ENCODE measurements around the gene SGPL1.

Gene SGPL1

GRCh38 chr10:70885481-70885880 is 69.7 kb downstream of the SGPL1 start:
- Histone ChIP-seq H3K27ac (no peak overlapping the region), H3K4me3 (no peak overlapping the region)
- no peak for TF ChIP-seq CTCF (IDR thresholded peaks at IDR 0.05)
- no peak for DNase-seq (ENCODE audit: low spot score)

GRCh38 chr10:70885931-70886903 is 70.5 kb downstream of the SGPL1 start:
- no peak for DNase-seq (ENCODE audit: low spot score)
- Histone ChIP-seq H3K27ac (peak overlapping the region in 1 of 2 donors; percentile 35), H3K4me3 (no peak overlapping the region)
- TF ChIP-seq CTCF (IDR thresholded peaks at IDR 0.05), result no peak

GRCh38 chr10:70886921-70887665 is 71.3 kb downstream of the SGPL1 start:
- Histone ChIP-seq H3K4me3 (peak overlapping the region; percentile 84), H3K27ac (peak overlapping the region; percentile 92 to 96)
- TF ChIP-seq CTCF (IDR thresholded peaks at IDR 0.05), result no peak
- no peak for DNase-seq (ENCODE audit: low spot score)

GRCh38 chr10:70887804-70888800 is 72.4 kb downstream of the SGPL1 start, which contains the start of gene PCBD1:
Gene PCBD1 (minus strand): TSS chr10:70888565. CDS start chr10:70888533, 32 bp downstream.
- peak; percentile 88 for DNase-seq (ENCODE audit: low spot score)
- TF ChIP-seq CTCF (IDR thresholded peaks at IDR 0.05), result no peak
- Histone ChIP-seq H3K27ac (peak within 1 kb of the TSS; percentile 92 to 96), H3K4me3 (peak within 1 kb of the TSS; percentile 84)

GRCh38 chr10:70889291-70889690 is 73.5 kb downstream of the SGPL1 start:
- no peak for DNase-seq (ENCODE audit: low spot score)
- TF ChIP-seq CTCF (IDR thresholded peaks at IDR 0.05), result no peak
- Histone ChIP-seq H3K27ac (no peak overlapping the region), H3K4me3 (no peak overlapping the region)

GRCh38 chr10:70890917-70891431 is 75.2 kb downstream of the SGPL1 start:
- Histone ChIP-seq H3K27ac (no peak overlapping the region), H3K4me3 (no peak overlapping the region)
- TF ChIP-seq CTCF (IDR thresholded peaks at IDR 0.05), result no peak
- no peak for DNase-seq (ENCODE audit: low spot score)
